SH-SY5Y (cell line): ENCODE measurements around the gene MAP1LC3A.

Experiments
- GATA2 ChIP-seq: IDR thresholded peaks from 2 replicates; pipeline ENCODE4 v1.6.1; 2011; ENCODE audit warnings: mild to moderate bottlenecking, low read depth, low read length
- GATA3 ChIP-seq: IDR thresholded peaks from 2 replicates; pipeline ENCODE4 v1.6.1; 2011; ENCODE audit warnings: low read depth, mild to moderate bottlenecking, low read length, moderate library complexity

- TF ChIP-seq GATA3, result no peak
- TF ChIP-seq GATA2, result no peak
Measured at GRCh38 chr20:34560614-34561013, 2.1 kb downstream of the MAP1LC3A start.
